OCI-LY7 (cell line): ENCODE measurements around the gene BTBD9. TPM values are rescaled to one million over a fixed set of nuclear protein-coding genes. Genes with fewer than 3 reads are reported as not detected.

Experiments used
- BruUV-seq: library from RNA; stranded (reverse); fragments of 400-500 nt; replicated peaks from 2 replicates; lab custom pipeline; 2021; lab: Mats Ljungman, UMichigan
- CTCF ChIA-PET: fragments of 300-600 bp; sonication (Branson Sonifier 250); formaldehyde crosslinking; loops from one replicate; lab custom pipeline; 2022; ENCODE audit warnings: antibody characterized with exemption; ENCODE audit not compliant: unreplicated experiment; lab: Charles Lee
- POLR2A ChIA-PET: fragments of 300-600 bp; sonication (Branson Sonifier 250); formaldehyde crosslinking; loops from one replicate; lab custom pipeline; 2022; ENCODE audit warnings: antibody characterized with exemption; lab: Charles Lee
- DNase-seq: peaks from one replicate; pipeline ENCODE4 v3.0.0-alpha.2; 2015; ENCODE audit warnings: low spot score
- H2AFZ ChIP-seq: fragments of 200-600 bp; sonication (generic), shearing (Covaris generic); 2 replicates; pipeline ENCODE4 v1.6.1; 2014; ENCODE audit warnings: mild to moderate bottlenecking, antibody characterized with exemption, low read length, moderate library complexity
- H3K27ac ChIP-seq: fragments of 200-600 bp; sonication (generic); 2 replicates; pipeline ENCODE4 v1.5.1; 2014; ENCODE audit warnings: mixed run types, low read depth, mild to moderate bottlenecking, moderate library complexity, low read length, inconsistent platforms; ENCODE audit not compliant: poor library complexity, severe bottlenecking
- H3K36me3 ChIP-seq: fragments of 200-600 bp; sonication (generic); 2 replicates; pipeline ENCODE4 v1.6.1; 2014; ENCODE audit warnings: mild to moderate bottlenecking, antibody characterized with exemption, low read length, moderate library complexity, mixed read lengths; ENCODE audit not compliant: insufficient read depth
- H3K4me1 ChIP-seq: fragments of 200-600 bp; sonication (generic); 2 replicates; pipeline ENCODE4 v1.5.1; 2014; ENCODE audit warnings: mild to moderate bottlenecking, low read length; ENCODE audit not compliant: insufficient read depth, poor library complexity, severe bottlenecking
- H3K4me2 ChIP-seq: fragments of 200-600 bp; sonication (generic); 2 replicates; pipeline ENCODE4 v1.6.1; 2014; ENCODE audit warnings: mild to moderate bottlenecking, low read length
- H3K4me3 ChIP-seq: fragments of 200-600 bp; sonication (generic); 2 replicates; pipeline ENCODE4 v1.5.1; 2014; ENCODE audit warnings: mild to moderate bottlenecking, low read depth, low read length; ENCODE audit not compliant: poor library complexity, severe bottlenecking
- H3K79me2 ChIP-seq: fragments of 200-600 bp; sonication (generic); 2 replicates; pipeline ENCODE4 v1.6.1; 2016; ENCODE audit warnings: low read depth, mild to moderate bottlenecking, low read length, moderate library complexity, mixed read lengths; ENCODE audit not compliant: insufficient read depth
- H3K9me2 ChIP-seq: fragments of 200-600 bp; sonication (generic); 2 replicates; pipeline ENCODE4 v1.6.1; 2016; ENCODE audit warnings: mild to moderate bottlenecking, low read length, mixed read lengths; ENCODE audit not compliant: insufficient read depth
- H3K9me3 ChIP-seq: fragments of 200-600 bp; sonication (generic); 2 replicates; pipeline ENCODE4 v1.6.1; 2014; ENCODE audit warnings: mild to moderate bottlenecking, mixed run types, low read length, mixed read lengths
- H4K20me1 ChIP-seq: fragments of 200-600 bp; sonication (generic); 2 replicates; pipeline ENCODE4 v1.6.1; 2014; ENCODE audit warnings: mild to moderate bottlenecking, antibody characterized with exemption, low read length, moderate library complexity, mixed read lengths; ENCODE audit not compliant: insufficient read depth
- CTCF ChIP-seq: fragments of 200-600 bp; sonication (generic); conservative IDR thresholded peaks from 2 replicates; pipeline ENCODE4 v1.5.1; 2014; ENCODE audit warnings: mild to moderate bottlenecking, antibody characterized with exemption, low read length, moderate library complexity, mixed read lengths
- EZH2phosphoT487 ChIP-seq: fragments of 200-600 bp; sonication (generic); IDR thresholded peaks from 2 replicates; pipeline ENCODE4 v1.6.1; 2018; ENCODE audit warnings: low read depth, borderline replicate concordance, mild to moderate bottlenecking, mixed run types, antibody characterized with exemption, low read length, moderate library complexity, mixed read lengths
- intact Hi-C: fragments of 100-400 bp; cut with micrococcal nuclease; formaldehyde crosslinking; loops from one replicate; pipeline ENCODE4 v1.10.0; 2022; ENCODE audit not compliant: unreplicated experiment
- total RNA-seq, 2 experiments: library from RNA; depleted of rRNA in 1 of 2; stranded (reverse); fragments of >200 nt in 1 of 2; shearing (Covaris generic) in 1 of 2; gene quantifications; 2 replicates each; pipeline ENCODE4 v1.2.3, GENCODE V29; 2014 to 2022

Gene BTBD9
- total RNA-seq, 2 experiments from 2014 or later, result 5.9 to 7.3 TPM

DNA sequence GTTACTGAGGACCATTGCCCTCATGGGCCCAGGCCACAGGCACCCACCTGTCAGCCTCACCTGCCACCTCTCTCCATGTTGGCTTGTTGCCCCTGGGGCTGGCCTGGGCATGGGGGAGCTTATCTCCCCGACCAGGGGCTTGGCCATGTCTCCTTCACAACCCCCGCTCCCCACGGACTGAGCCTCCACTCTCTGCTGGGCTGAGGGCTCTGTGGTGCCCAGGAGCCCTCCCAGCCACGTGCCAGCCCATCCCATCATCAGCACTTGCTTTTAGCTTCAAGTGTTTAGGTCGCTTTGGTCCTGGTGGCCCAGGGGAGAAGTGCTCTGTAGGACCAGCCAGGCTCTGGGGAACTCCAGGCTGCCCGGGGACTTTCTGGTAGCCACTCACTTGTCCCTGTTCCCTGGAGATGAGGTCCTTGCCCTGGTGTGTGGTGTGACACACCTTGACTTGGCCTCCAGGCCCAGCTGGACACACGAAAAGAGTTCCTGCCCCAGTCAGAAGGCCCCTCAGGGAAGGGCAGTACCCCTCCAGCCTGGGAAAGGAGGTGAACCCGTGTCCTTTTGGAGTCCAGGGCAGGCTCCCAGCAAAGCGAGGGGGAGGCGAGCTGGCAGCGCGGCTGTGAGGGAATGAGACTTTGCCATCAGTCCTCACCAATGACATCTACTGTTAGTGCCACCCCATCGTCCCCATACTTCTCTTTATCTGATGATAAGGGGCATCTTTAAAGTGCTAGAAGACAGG is 467.6 kb downstream of the BTBD9 start:
- Histone ChIP-seq H3K4me3 (no peak overlapping the region), H3K4me1 (no peaks in the 10 kb centered on the region), H3K27ac (no peak overlapping the region), H3K9me2 (no peaks in the 10 kb centered on the region), H3K9me3 (no peaks in the 10 kb centered on the region), H3K4me2 (no peak overlapping the region), H2AFZ (no peak overlapping the region), H4K20me1 (no peaks in the 10 kb centered on the region), H3K36me3 (no peaks in the 10 kb centered on the region), H3K79me2 (no peaks in the 10 kb centered on the region)
- ChIA-PET POLR2A (interaction anchor here (0.6 kb wide), 1 partner anchor 60 kb away, joined by 4 read pairs; no protein-coding TSS in a partner anchor), CTCF (no interaction called here)
- intact Hi-C loops, result no loop called here
- DNase-seq, result no peak
- TF ChIP-seq EZH2phosphoT487 (no peak), CTCF (no peak)
- BruUV-seq, result no TSS peak

GRCh38 chr6:38170666-38171355 is 468.9 kb downstream of the BTBD9 start:
- TF ChIP-seq CTCF (no peak), EZH2phosphoT487 (no peak)
- H3K36me3 ChIP-seq, result no peaks in the 10 kb centered on the region
- no peaks in the 10 kb centered on the region for H3K4me1 ChIP-seq
- intact Hi-C loops, result no loop called here
- ChIA-PET POLR2A (no interaction called here), CTCF (no interaction called here)
- no peaks in the 10 kb centered on the region for H3K9me3 ChIP-seq
- H3K79me2 ChIP-seq, result no peaks in the 10 kb centered on the region
- DNase-seq, result no peak
- H3K9me2 ChIP-seq, result no peaks in the 10 kb centered on the region
- no peak overlapping the region for H3K4me3 ChIP-seq
- H3K27ac ChIP-seq, result no peak overlapping the region
- no TSS peak for BruUV-seq
- no peaks in the 10 kb centered on the region for H4K20me1 ChIP-seq
- H3K4me2 ChIP-seq, result no peak overlapping the region
- H2AFZ ChIP-seq, result no peak overlapping the region
